Measurements from ENCODE around the gene ST8SIA6. TPM values are rescaled to one million over a fixed set of nuclear protein-coding genes. Genes with fewer than 3 reads are reported as not detected.

Gene ST8SIA6
- total and polyA plus RNA-seq, 10 of the 15 experiments (the other 5 are each of a cell fraction or from before 2014, with no cell fraction given) = 0.22 TPM; not detected in 9

DNA sequence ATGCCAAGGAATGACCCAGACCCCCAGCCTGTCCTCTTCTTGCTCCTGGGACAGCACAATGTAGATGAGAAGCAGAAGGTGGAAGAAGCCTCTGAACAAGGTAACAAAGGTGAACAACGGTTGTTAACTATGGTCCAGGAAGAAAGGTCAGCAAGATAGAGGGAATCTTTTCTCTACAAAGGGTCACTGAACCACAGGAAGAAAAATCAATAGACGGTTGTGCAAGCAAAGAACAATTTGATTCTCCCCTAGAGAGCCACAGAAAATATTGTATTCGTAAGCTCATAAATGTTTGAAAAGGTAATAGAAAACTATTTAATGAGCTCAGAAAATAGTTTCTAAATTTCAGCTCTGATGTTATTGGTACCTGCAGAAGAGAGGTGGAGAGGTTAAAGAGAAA, 111.3 kb downstream of the ST8SIA6 start:
- Histone ChIP-seq H3K36me3 (ENCODE audit: control insufficient read depth in 2 of 2, insufficient read depth in 2 of 2, low read length in 1 of 2) (no peaks in the 10 kb centered on the region), H3K9ac (ENCODE audit: control insufficient read depth, insufficient read depth, low read length) (no peak overlapping the region), H3K9me3 (replicated peaks; ENCODE audit: control insufficient read depth, insufficient read depth, low read length) (no peaks in the 10 kb centered on the region; the same call in 2 of the 3 replicates), H3K79me2 (ENCODE audit: control insufficient read depth, insufficient read depth, low read length) (no peaks in the 10 kb centered on the region), H3K27me3 (replicated peaks in 1 of 2; ENCODE audit: control insufficient read depth in 2 of 2, insufficient read depth in 2 of 2, low read length in 1 of 2) (no peaks in the 10 kb centered on the region), H4K20me1 (ENCODE audit: control insufficient read depth, insufficient read depth) (no peaks in the 10 kb centered on the region), H2AFZ (ENCODE audit: control insufficient read depth, low read depth, low read length) (no peak overlapping the region), H3K4me1 (ENCODE audit: control insufficient read depth, insufficient read depth, low read length) (no peaks in the 10 kb centered on the region), H3K4me3 (no peak overlapping the region), H3K4me2 (ENCODE audit: control insufficient read depth, insufficient read depth) (no peak overlapping the region), H3K27ac (ENCODE audit: control insufficient read depth, insufficient read depth) (no peak overlapping the region)
- in situ Hi-C loops (cut with MboI) (no loop called here), intact Hi-C loops (cut with micrococcal nuclease; ENCODE audit: unreplicated experiment) (no loop called here)
- BruUV-seq (replicated peaks) = no TSS peak
- POLR2A ChIA-PET = no interaction called here
- TF ChIP-seq NFXL1 (IDR thresholded peaks at IDR 0.05; ENCODE audit: borderline replicate concordance) (no peak), FOS (IDR thresholded peaks at IDR 0.05; ENCODE audit: borderline replicate concordance, extremely low read depth, insufficient read length) (no peak), RELA (IDR thresholded peaks at IDR 0.05; ENCODE audit: borderline replicate concordance, partially characterized antibody) (no peak), JUND (IDR thresholded peaks at IDR 0.05; ENCODE audit: low read depth, low read length) (no peak), TCF3 (IDR thresholded peaks at IDR 0.05; ENCODE audit: borderline replicate concordance, insufficient read depth, low read depth, low read length) (no peak), EED (IDR thresholded peaks at IDR 0.05; ENCODE audit: low read depth) (no peak), CREM (IDR thresholded peaks at IDR 0.05; ENCODE audit: low read depth) (no peak), SREBF2 (IDR thresholded peaks at IDR 0.05; ENCODE audit: low read length) (no peak), WRNIP1 (IDR thresholded peaks at IDR 0.05; ENCODE audit: borderline replicate concordance, low read depth, low read length) (no peak), KDM1A (IDR thresholded peaks at IDR 0.05; ENCODE audit: borderline replicate concordance) (no peak)
- TF ChIP-seq, protein P1, sequence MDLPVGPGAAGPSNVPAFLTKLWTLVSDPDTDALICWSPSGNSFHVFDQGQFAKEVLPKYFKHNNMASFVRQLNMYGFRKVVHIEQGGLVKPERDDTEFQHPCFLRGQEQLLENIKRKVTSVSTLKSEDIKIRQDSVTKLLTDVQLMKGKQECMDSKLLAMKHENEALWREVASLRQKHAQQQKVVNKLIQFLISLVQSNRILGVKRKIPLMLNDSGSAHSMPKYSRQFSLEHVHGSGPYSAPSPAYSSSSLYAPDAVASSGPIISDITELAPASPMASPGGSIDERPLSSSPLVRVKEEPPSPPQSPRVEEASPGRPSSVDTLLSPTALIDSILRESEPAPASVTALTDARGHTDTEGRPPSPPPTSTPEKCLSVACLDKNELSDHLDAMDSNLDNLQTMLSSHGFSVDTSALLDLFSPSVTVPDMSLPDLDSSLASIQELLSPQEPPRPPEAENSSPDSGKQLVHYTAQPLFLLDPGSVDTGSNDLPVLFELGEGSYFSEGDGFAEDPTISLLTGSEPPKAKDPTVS (IDR thresholded peaks at IDR 0.05; ENCODE audit: low read depth, low read length) = no peak
- TF ChIP-seq, protein P2, sequence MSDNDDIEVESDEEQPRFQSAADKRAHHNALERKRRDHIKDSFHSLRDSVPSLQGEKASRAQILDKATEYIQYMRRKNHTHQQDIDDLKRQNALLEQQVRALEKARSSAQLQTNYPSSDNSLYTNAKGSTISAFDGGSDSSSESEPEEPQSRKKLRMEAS (IDR thresholded peaks at IDR 0.05; ENCODE audit: low read depth, low read length) = no peak
- TF ChIP-seq, protein P3, sequence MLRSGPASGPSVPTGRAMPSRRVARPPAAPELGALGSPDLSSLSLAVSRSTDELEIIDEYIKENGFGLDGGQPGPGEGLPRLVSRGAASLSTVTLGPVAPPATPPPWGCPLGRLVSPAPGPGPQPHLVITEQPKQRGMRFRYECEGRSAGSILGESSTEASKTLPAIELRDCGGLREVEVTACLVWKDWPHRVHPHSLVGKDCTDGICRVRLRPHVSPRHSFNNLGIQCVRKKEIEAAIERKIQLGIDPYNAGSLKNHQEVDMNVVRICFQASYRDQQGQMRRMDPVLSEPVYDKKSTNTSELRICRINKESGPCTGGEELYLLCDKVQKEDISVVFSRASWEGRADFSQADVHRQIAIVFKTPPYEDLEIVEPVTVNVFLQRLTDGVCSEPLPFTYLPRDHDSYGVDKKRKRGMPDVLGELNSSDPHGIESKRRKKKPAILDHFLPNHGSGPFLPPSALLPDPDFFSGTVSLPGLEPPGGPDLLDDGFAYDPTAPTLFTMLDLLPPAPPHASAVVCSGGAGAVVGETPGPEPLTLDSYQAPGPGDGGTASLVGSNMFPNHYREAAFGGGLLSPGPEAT (IDR thresholded peaks at IDR 0.05; ENCODE audit: low read depth) = no peak
- TF ChIP-seq, protein P4, sequence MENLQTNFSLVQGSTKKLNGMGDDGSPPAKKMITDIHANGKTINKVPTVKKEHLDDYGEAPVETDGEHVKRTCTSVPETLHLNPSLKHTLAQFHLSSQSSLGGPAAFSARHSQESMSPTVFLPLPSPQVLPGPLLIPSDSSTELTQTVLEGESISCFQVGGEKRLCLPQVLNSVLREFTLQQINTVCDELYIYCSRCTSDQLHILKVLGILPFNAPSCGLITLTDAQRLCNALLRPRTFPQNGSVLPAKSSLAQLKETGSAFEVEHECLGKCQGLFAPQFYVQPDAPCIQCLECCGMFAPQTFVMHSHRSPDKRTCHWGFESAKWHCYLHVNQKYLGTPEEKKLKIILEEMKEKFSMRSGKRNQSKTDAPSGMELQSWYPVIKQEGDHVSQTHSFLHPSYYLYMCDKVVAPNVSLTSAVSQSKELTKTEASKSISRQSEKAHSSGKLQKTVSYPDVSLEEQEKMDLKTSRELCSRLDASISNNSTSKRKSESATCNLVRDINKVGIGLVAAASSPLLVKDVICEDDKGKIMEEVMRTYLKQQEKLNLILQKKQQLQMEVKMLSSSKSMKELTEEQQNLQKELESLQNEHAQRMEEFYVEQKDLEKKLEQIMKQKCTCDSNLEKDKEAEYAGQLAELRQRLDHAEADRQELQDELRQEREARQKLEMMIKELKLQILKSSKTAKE (IDR thresholded peaks at IDR 0.05; ENCODE audit: low read depth, poor library complexity, severe bottlenecking) = no peak
- TF ChIP-seq, protein P5, sequence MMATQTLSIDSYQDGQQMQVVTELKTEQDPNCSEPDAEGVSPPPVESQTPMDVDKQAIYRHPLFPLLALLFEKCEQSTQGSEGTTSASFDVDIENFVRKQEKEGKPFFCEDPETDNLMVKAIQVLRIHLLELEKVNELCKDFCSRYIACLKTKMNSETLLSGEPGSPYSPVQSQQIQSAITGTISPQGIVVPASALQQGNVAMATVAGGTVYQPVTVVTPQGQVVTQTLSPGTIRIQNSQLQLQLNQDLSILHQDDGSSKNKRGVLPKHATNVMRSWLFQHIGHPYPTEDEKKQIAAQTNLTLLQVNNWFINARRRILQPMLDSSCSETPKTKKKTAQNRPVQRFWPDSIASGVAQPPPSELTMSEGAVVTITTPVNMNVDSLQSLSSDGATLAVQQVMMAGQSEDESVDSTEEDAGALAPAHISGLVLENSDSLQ (IDR thresholded peaks at IDR 0.05) = no peak
- RAD21 ChIA-PET (ENCODE audit: unreplicated experiment) = no interaction called here
- FAIRE-seq (no peak), ATAC-seq (no peak), DNase-seq (ENCODE audit: low read depth, low spot score) (no peak)
- SMC1A ChIA-PET (ENCODE audit: uncharacterized antibody, unreplicated experiment) = interaction anchor here (1.3 kb wide), 1 partner anchor 44 kb away, joined by 3 read pairs; no protein-coding TSS in a partner anchor
- 43% methylated on average over 3 of the region's 3 CpGs for WGBS (ENCODE audit: insufficient coverage, insufficient replicate concordance, low lambda C conversion rate, missing lambda C conversion rate)
- CTCF ChIA-PET = interaction anchor here (1.6 kb wide), 1 partner anchor 33 kb away, joined by 5 read pairs; no protein-coding TSS in a partner anchor

Measured in GM12878 (cell line).